ENCODE results near the gene CD22.

- no peak for TF ChIP-seq POLR2A (IDR thresholded peaks at IDR 0.05)
- TF ChIP-seq EP300 (IDR thresholded peaks at IDR 0.05) = no peak
These were observed 8.4 kb downstream of the CD22 start for GRCh38 chr19:35337097-35337983.

All from ovary (tissue), 1 donor.